HG02623 (cell line): Measurements from ENCODE around the gene USP34.

Experiments used
- ATAC-seq: cut with Tn5 transposase; IDR thresholded peaks from one replicate; pipeline ENCODE4 v1.9.1; 2021; ENCODE audit warnings: moderate library complexity; ENCODE audit not compliant: unreplicated experiment

The USP34 gene

GRCh38 chr2:61257446-61257845 lies 213.4 kb downstream of the USP34 start:
- ATAC-seq = no peak

GRCh38 chr2:61255580-61256437 lies 215.1 kb downstream of the USP34 start:
- ATAC-seq = no peak

GRCh38 chr2:61254536-61254935 lies 216.4 kb downstream of the USP34 start:
- ATAC-seq = no peak

DNA sequence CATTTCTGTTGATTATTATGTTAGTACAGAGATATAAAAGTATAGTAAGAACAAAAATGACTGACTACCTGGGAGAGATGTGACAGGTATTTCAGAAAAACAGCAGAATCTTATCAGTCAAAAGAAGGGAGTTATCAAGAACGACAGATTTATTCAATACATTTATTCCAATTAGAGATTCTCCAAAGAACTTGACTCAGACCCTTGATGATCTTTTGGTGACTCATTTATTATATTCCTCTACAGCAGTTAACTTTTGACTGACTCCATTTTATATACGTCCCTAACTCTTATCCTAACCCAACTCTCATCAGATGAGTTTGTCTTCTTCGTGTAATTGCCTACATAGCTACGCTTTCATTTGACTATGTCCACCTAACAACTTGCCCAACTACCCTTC lies 217.8 kb downstream of the USP34 start:
- ATAC-seq = no peak

DNA sequence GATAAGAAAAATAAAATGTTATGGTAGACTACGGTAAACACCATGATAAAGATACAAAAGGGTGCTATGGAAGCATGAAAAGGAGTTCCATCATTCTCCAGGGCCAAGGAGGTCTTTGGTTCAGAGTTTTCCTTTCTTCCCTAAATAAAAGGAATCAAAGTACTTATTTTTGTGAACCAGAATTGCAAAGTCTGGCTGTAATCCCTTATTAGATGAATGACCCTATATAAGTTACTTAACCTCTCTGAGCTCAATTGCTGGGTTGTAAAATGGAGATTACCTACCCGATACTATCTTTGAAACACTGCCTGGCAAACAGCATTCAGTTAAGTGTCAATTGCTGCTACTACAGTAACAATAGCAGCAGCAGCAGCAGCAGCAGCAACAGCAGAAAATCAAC lies 218.9 kb downstream of the USP34 start:
- ATAC-seq = no peak

DNA sequence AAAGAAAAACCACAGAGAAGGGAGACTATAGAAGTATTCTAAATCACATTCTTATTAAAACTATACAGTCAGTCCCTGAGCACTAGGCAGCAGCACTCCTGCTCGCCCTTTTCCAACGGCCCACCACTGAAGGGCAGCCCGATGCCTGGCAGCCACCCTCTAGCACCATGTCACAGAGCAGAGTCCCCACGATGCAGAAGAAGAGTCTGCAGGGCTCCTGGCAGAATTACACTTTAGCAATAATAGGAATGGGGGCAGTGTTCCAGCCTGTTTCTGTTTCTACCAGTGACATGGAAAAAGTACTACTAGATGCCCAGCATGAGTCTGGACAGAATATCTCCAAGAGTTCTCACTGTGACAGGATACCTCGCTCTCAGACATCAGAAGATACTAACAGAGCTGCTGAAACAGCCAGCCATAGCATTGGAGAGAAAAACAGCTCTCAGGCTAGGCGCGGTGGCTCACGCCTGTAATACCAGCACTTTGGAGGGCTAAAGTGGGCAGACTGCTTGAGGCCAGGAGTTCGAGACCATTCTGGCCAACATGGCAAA lies 221.3 kb downstream of the USP34 start:
- ATAC-seq = no peak

DNA sequence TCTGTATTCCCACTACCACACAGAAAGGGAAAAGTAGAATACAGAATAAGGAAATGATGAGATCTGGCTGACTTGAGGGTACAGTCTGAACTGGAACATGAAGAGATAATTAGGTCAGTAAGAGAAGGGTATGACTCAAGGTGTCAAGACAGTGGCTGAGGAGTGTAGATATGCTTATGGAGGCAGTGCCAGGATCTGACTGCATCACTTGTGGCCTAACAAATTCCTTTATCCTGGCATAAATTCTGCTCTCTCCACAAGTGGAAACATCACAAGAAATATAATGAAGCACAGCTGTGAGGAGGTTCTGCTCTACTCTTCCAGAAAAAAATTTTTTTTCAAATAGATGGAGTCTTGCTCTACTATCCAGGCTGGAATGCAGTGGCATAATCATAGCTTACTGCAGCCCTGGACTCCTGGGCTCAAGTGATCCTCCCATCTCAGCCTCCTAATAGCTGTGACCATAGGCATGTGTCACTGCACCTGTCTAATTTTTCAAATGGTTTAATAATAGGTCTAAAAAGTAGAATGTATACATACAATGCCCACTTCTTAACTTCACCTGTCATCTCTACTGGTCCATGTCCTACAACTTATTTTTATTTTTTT lies 223.6 kb downstream of the USP34 start:
- no peak for ATAC-seq

GRCh38 chr2:61244694-61245093 lies 226.2 kb downstream of the USP34 start:
- no peak for ATAC-seq

DNA sequence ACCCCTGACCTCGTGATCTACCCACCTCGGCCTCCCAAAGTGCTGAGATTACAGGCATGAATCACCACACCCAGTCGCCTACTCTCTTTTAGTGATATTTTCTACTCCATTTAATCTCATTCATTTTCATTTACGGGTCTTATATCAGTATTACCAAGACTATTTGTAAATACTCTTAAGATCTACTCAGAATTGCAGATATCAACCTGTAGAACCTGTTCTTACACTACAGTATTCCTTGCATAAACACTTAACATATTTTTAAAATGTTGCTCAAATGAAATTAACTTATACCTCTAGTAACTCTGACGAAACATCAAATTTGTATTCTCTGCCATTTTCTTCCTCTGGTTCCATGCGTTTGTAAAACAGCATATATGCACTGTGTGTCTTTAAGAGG lies 229.6 kb downstream of the USP34 start:
- no peak for ATAC-seq

GRCh38 chr2:61238219-61239012 lies 232.5 kb downstream of the USP34 start:
- ATAC-seq = no peak

DNA sequence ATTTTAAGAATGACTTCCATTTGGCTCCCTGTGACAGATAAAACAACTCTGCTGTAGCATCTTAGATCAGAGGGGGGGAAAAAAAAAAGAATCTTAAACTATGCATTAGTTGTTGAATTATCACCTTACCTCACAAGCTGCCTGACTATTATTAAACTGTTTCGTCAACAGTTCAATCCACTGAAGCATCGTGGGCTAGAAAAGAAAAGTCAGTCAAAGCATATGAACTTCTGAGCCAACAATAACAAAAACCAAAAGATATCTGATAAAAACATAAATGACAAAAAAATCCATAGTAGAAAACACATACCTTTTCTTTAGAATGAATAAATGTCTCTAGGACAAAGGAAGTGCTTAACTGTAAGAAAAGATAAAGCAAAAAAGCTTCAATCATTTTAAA lies 235.2 kb downstream of the USP34 start:
- ATAC-seq = no peak

GRCh38 chr2:61233581-61233980 lies 237.3 kb downstream of the USP34 start:
- no peak for ATAC-seq

- no peak for ATAC-seq
Measured at GRCh38 chr2:61229936-61230335, 241.0 kb downstream of the USP34 start.

DNA sequence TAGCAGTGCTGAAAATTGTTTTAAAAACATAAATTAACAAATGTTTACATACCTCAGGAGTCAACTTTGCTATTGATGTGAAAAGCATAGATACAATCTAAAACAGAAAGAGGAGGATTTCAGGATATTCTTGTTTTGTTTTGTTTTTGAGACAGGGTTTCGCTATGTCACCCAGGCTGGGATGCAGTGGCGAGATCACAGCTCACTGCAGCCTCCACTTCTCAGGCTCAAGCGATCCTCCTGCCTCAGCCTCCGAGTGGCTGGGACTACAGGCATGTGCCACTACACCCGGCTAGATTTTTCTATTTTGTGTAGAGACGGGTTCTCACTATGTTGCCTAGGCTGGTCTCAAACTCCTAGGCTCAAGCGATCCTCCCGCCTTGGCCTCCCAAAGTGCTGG lies 248.3 kb downstream of the USP34 start:
- ATAC-seq = no peak

DNA sequence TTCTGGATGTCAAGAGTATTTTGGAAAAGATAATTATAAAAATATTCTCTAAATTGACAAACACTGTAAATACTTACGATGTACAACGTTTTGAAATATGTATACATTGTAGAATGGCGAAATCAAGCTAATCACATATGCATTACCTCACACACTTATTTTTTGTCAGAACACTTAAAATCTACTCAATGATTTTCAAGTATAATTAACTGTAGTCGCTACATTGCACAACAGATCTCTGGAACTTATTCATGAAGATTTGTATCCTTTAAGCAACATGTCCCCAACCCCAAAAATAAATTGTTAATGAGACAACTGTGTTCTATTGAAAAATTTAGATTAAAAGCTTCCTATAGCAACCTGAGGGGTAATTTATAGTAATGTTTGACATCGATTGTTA lies 249.1 kb downstream of the USP34 start:
- no peak for ATAC-seq

GRCh38 chr2:61220768-61221167 lies 250.1 kb downstream of the USP34 start:
- ATAC-seq = no peak

- no peak for ATAC-seq
Measured at GRCh38 chr2:61218817-61219170, 252.1 kb downstream of the USP34 start.

- ATAC-seq = no peak
Measured at GRCh38 chr2:61218076-61218816, 252.6 kb downstream of the USP34 start.

DNA sequence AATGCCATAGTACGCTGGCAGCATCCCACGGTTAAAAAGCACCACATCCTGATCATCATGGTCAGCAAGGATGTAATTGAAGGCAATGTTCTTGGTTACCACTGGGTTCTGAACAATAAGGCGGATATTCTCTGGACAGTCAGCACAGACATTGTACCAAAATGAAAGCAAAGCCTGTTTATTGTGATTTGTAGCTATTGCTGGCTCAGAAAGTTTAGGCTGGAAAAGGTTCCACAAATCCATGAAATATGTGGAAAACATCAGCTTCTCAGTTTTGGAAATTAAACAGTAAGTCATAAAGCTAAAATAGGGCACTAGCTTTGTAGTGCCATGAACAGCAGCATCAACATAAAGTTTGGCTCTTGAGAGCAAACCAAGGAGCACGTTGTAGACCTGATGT lies 256.7 kb downstream of the USP34 start:
- no peak for ATAC-seq

DNA sequence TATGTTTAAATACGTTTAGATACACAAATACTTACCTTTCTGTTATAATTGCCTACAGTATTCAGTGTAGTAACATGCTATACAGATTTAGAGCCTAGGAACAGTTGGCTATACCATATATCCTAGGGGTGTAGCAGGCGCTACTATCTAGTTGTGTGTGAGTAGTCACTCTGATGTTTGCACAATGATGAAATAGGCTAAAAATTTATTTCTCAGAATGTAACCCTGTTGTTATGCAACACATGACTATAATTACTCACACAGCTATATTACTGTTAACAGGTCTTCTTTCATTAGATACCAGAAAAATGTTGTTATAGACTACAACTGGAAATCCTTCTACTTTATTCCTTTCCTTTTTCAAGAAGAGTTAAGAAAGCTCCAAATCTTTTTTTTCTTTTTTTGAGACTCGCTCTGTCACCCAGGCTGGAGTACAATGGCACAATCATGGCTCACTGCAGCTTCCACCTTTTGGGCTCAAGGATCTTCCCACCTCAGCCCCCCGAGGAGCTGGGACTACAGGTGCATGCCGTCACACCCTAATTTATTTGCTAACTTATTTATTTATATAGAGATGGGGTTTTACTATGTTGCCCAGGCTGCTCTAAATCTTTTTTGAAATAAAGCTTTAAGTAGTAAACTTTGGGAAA lies 260.4 kb downstream of the USP34 start:
- no peak for ATAC-seq
